HepG2 (cell line): ENCODE results near the gene THADA. TPM values are rescaled to one million over a fixed set of nuclear protein-coding genes. Genes with fewer than 3 reads are reported as not detected.
A peak's percentile ranks its signal among the peaks of the same experiment; 100 is the strongest.

ENCODE experiments used
- ATAC-seq: fragments of 200-7000 bp; cut with Tn5 transposase; 3 replicates; pipeline ENCODE4 v1.9.1; 2020; ENCODE audit warnings: mild to moderate bottlenecking, moderate library complexity
- BruUV-seq: library from RNA; stranded (reverse); fragments of 400-500 nt; replicated peaks from 2 replicates; lab custom pipeline; 2021; lab: Mats Ljungman, UMichigan
- CTCF ChIA-PET: fragments of 300-600 bp; formaldehyde crosslinking; extraction: SDS; loops from one replicate; lab custom pipeline; 2021; ENCODE audit warnings: low total read pairs, inconsistent platforms, low intra/inter-chr PET ratio; lab: Yijun Ruan, JAX
- POLR2A ChIA-PET: fragments of 350-600 bp; sonication (Branson Sonifier 250); formaldehyde crosslinking; loops from one replicate; lab custom pipeline; 2020; ENCODE audit warnings: antibody characterized with exemption, inconsistent platforms; lab: Yijun Ruan, JAX
- DNase-seq: peaks from one replicate; pipeline ENCODE4 v3.0.0-alpha.2; 2015; ENCODE audit warnings: low spot score
- FAIRE-seq: peaks from 3 replicates; lab custom pipeline; 2011; peaks lifted over from hg19 to GRCh38; lab: Jason Lieb, UNC
- H2AFZ ChIP-seq: one replicate; pipeline ENCODE4 v1.6.1; 2011; ENCODE audit warnings: low read length, inconsistent platforms
- H3K27ac ChIP-seq: fragments of 300-600 bp; 3 replicates; pipeline ENCODE4 v1.8.0; 2011; ENCODE audit warnings: mixed run types, mild to moderate bottlenecking, mixed read lengths, low read length, inconsistent platforms; ENCODE audit not compliant: insufficient read depth; ENCODE audit errors: extremely low read length
- H3K27me3 ChIP-seq, 2 experiments: fragments of 200-600 bp in 1 of 2; 2 replicates in 1 of 2; 3 replicates in 1 of 2; pipeline versions ENCODE4 v1.6.0 to v1.8.0; 2011; ENCODE audit warnings: low read length in 2 of 2, mild to moderate bottlenecking in 2 of 2, moderate library complexity in 2 of 2, inconsistent platforms in 1 of 2; ENCODE audit not compliant: insufficient read depth in 2 of 2, control insufficient read depth in 1 of 2
- H3K36me3 ChIP-seq, 2 experiments: fragments of 200-600 bp in 1 of 2; replicated peaks in 1 of 2; 2 replicates in 1 of 2; 3 replicates in 1 of 2; pipeline versions ENCODE4 v1.5.1 to v1.8.0; 2011; ENCODE audit warnings: low read length in 2 of 2, inconsistent platforms in 1 of 2; ENCODE audit not compliant: insufficient read depth in 2 of 2, control insufficient read depth in 1 of 2
- H3K4me1 ChIP-seq: 2 replicates; pipeline ENCODE4 v1.5.1; 2012; ENCODE audit warnings: low read length, inconsistent platforms; ENCODE audit not compliant: insufficient read depth
- H3K4me2 ChIP-seq: 2 replicates; pipeline ENCODE4 v1.6.0; 2011; ENCODE audit warnings: low read depth, low read length, inconsistent platforms
- H3K4me3 ChIP-seq, 3 experiments: fragments of 200-600 bp in 1 of 3; sonication (generic), shearing (Covaris generic) in 1 of 3; replicated peaks in 1 of 3; 2 replicates each; pipeline ENCODE4 v1.5.1; 2011 to 2016; ENCODE audit warnings: low read length in 3 of 3, inconsistent platforms in 2 of 3, low read depth in 2 of 3, mild to moderate bottlenecking in 2 of 3, control low read depth in 1 of 3, mixed read lengths in 1 of 3; ENCODE audit not compliant: insufficient read depth in 1 of 3
- H3K79me2 ChIP-seq: one replicate; pipeline ENCODE4 v1.6.1; 2011; ENCODE audit warnings: low read length, inconsistent platforms; ENCODE audit not compliant: insufficient read depth
- H3K9ac ChIP-seq: 2 replicates; pipeline ENCODE4 v1.6.0; 2011; ENCODE audit warnings: mild to moderate bottlenecking, low read depth, low read length, inconsistent platforms; ENCODE audit not compliant: insufficient read depth
- H3K9me3 ChIP-seq: 2 replicates; pipeline ENCODE4 v1.5.1; 2012; ENCODE audit warnings: mild to moderate bottlenecking, low read length
- H4K20me1 ChIP-seq: 2 replicates; pipeline ENCODE4 v1.6.0; 2011; ENCODE audit warnings: inconsistent platforms, mild to moderate bottlenecking, low read length, moderate library complexity; ENCODE audit not compliant: insufficient read depth
- ARNTL ChIP-seq: sonication (generic); formaldehyde crosslinking; IDR thresholded peaks from 2 replicates; pipeline ENCODE4 v1.4.0; 2020; ENCODE audit warnings: mild to moderate bottlenecking, missing genetic modification reagents
- DNMT1 ChIP-seq: sonication (generic); formaldehyde crosslinking; IDR thresholded peaks from 2 replicates; pipeline ENCODE4 v1.5.1; 2020; ENCODE audit warnings: mild to moderate bottlenecking, missing genetic modification reagents
- ETV5 ChIP-seq: IDR thresholded peaks from 2 replicates; pipeline ENCODE4 v1.6.1; 2018; ENCODE audit warnings: missing biosample characterization, missing genetic modification reagents, inconsistent platforms, borderline replicate concordance
- FOSL2 ChIP-seq: sonication (generic); formaldehyde crosslinking; IDR thresholded peaks from 2 replicates; pipeline ENCODE4 v1.4.0; 2020; ENCODE audit warnings: missing genetic modification reagents
- MIER2 ChIP-seq: IDR thresholded peaks from 2 replicates; pipeline ENCODE4 v1.6.1; 2016; ENCODE audit warnings: missing biosample characterization, missing genetic modification reagents
- MTA1 ChIP-seq: sonication (generic); formaldehyde crosslinking; IDR thresholded peaks from 2 replicates; pipeline ENCODE4 v1.4.0; 2020; ENCODE audit warnings: missing genetic modification reagents, mild to moderate bottlenecking, borderline replicate concordance
- MTF1 ChIP-seq: sonication (generic); formaldehyde crosslinking; IDR thresholded peaks from 2 replicates; pipeline ENCODE4 v1.5.0; 2020; ENCODE audit warnings: missing genetic modification reagents
- NBN ChIP-seq: fragments of 450-650 bp; conservative IDR thresholded peaks from 2 replicates; pipeline ENCODE4 v1.6.1; 2017
- PLRG1 ChIP-seq: fragments of 450-650 bp; conservative IDR thresholded peaks from 2 replicates; pipeline ENCODE4 v1.6.1; 2016
- PRMT3 ChIP-seq: sonication (generic); formaldehyde crosslinking; IDR thresholded peaks from 2 replicates; pipeline ENCODE4 v1.8.1; 2022; ENCODE audit warnings: low read depth, mild to moderate bottlenecking, moderate library complexity, missing genetic modification reagents, borderline replicate concordance
- RXRB ChIP-seq: IDR thresholded peaks from 2 replicates; pipeline ENCODE4 v1.6.1; 2016; ENCODE audit warnings: borderline replicate concordance, missing genetic modification reagents, missing compliant biosample characterization
- SETDB1 ChIP-seq: sonication (generic); formaldehyde crosslinking; IDR thresholded peaks from 2 replicates; pipeline ENCODE4 v1.5.1; 2020; ENCODE audit warnings: missing genetic modification reagents, mild to moderate bottlenecking, borderline replicate concordance
- TCF7L2 ChIP-seq: IDR thresholded peaks from 2 replicates; pipeline ENCODE4 v1.6.1; 2011; ENCODE audit warnings: mild to moderate bottlenecking, low read depth, low read length, moderate library complexity
- ZBTB37 ChIP-seq: sonication (generic); formaldehyde crosslinking; IDR thresholded peaks from 2 replicates; pipeline ENCODE4 v1.4.0; 2020; ENCODE audit warnings: mild to moderate bottlenecking, missing genetic modification reagents
- ZBTB38 ChIP-seq: sonication (generic); formaldehyde crosslinking; IDR thresholded peaks from 2 replicates; pipeline ENCODE4 v1.5.1; 2020; ENCODE audit warnings: mild to moderate bottlenecking, missing genetic modification reagents
- ZNF432 ChIP-seq: sonication (generic); formaldehyde crosslinking; IDR thresholded peaks from 2 replicates; pipeline ENCODE4 v1.5.0; 2020; ENCODE audit warnings: missing genetic modification reagents, mild to moderate bottlenecking, borderline replicate concordance
- WGBS: methylation state at CpG from one replicate; pipeline ENCODE4 v1.1.6; 2017; ENCODE audit warnings: low lambda C conversion rate; 5-methylcytosine and 5-hydroxymethylcytosine counted together
- in situ Hi-C: cut with HindIII; loops from 2 replicates; pipeline ENCODE4 v1.10.0; 2017; ENCODE audit warnings: low pct_unique_long_range_greater_than_20kb; ENCODE audit not compliant: extremely low pct_ligation_motif_present
- intact Hi-C: fragments of 100-400 bp; cut with micrococcal nuclease; formaldehyde crosslinking; loops from one replicate; pipeline ENCODE4 v1.10.0; 2022; ENCODE audit not compliant: unreplicated experiment
- polyA plus RNA-seq, 8 experiments: library from polyadenylated mRNA; depleted of rRNA in 3 of 8; stranded (reverse) in 7 of 8; unstranded in 1 of 8; fragments of >200 nt; fragmentation: Illumina TruSeq in 4 of 8; extraction: Trizol in 4 of 8; gene quantifications; 2 replicates each; pipeline versions ENCODE4 v1.2.1 to v1.2.3, GENCODE V29; 2011 to 2016; ENCODE audit warnings: low read depth in 4 of 8, missing spikeins in 1 of 8, mixed read lengths in 1 of 8; ENCODE audit not compliant: insufficient read depth in 1 of 8
- total RNA-seq, 5 experiments: library from RNA; depleted of rRNA; stranded (reverse); fragments of >200 nt; fragmentation: Illumina TruSeq; extraction: Trizol; gene quantifications; 2 replicates each; pipeline ENCODE4 v1.2.3, GENCODE V29; 2016; ENCODE audit warnings: low read depth in 1 of 5
- TF ChIP-seq, protein P1 (sequence below): sonication (generic); formaldehyde crosslinking; IDR thresholded peaks from 2 replicates; pipeline ENCODE4 v1.4.0; 2020; ENCODE audit warnings: missing genetic modification reagents
- TF ChIP-seq, protein P2 (sequence below): sonication (generic); formaldehyde crosslinking; IDR thresholded peaks from 2 replicates; pipeline ENCODE4 v1.4.0; 2020; ENCODE audit warnings: missing genetic modification reagents, mild to moderate bottlenecking, borderline replicate concordance
- TF ChIP-seq, protein P3 (sequence below): sonication (generic); formaldehyde crosslinking; IDR thresholded peaks from 2 replicates; pipeline ENCODE4 v1.4.0; 2020; ENCODE audit warnings: missing genetic modification reagents

The THADA gene
- total and polyA plus RNA-seq, 2 of the 13 experiments (the other 11 are each of a cell fraction or from before 2014, with no cell fraction given): 12.7 to 21.7 TPM

DNA sequence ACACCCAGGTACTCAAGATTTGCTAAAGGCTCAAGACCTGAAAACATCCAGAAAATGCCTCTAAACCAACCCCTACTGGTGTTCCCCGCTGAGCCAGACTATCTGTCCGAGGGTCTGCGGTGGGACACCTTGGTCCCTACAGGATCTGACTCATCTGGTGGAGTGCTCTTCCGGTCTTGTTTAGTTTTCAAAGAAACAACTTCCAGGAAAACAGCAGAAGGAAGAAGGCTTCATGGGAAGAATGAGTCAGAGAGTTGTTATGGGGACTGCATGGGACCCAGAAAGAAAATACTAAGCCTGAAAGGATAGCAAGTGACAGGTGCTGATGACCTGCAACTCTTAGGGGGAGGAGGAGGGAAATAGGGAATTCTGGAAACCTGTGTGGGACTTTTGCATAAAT, 410.7 kb downstream of the THADA start:
- ATAC-seq: no peak
- no peaks in the 10 kb centered on the region for H3K36me3 ChIP-seq
- H2AFZ ChIP-seq: no peak overlapping the region
- WGBS: 67% methylated on average over 4 of the region's 4 CpGs
- H3K27me3 ChIP-seq: no peaks in the 10 kb centered on the region
- no peak for FAIRE-seq
- H3K79me2 ChIP-seq: no peaks in the 10 kb centered on the region
- no peak overlapping the region for H3K9ac ChIP-seq
- in situ Hi-C loops: no loop called here
- ChIA-PET POLR2A (interaction anchor here (0.8 to 2.2 kb wide), 5 partner anchors 9 to 207 kb away, joined by 3 to 19 read pairs (median 5); partner anchors contain the start of gene ZFP36L2), CTCF (no interaction called here)
- H3K4me3 ChIP-seq: no peak overlapping the region
- peak overlapping the region; percentile 42 for H3K27ac ChIP-seq
- no peaks in the 10 kb centered on the region for H3K9me3 ChIP-seq
- H4K20me1 ChIP-seq: no peaks in the 10 kb centered on the region
- no TSS peak for BruUV-seq
- peaks cover 81% of the 10 kb centered on the region for H3K4me1 ChIP-seq
- TF ChIP-seq ZNF432 (CRISPR knock-in tag) (no peak), RXRB (CRISPR knock-in tag) (no peak), ZBTB38 (no peak), MIER2 (CRISPR knock-in tag) (no peak), ARNTL (CRISPR knock-in tag) (no peak), MTA1 (CRISPR knock-in tag) (no peak), SETDB1 (CRISPR knock-in tag) (no peak), PLRG1 (no peak), PRMT3 (CRISPR knock-in tag) (no peak), MTF1 (no peak), NBN (no peak), TCF7L2 (no peak), FOSL2 (CRISPR knock-in tag) (peak; percentile 52), ZBTB37 (CRISPR knock-in tag) (0 out of 2 replicates have a peak, but pooled peaks have one; percentile 26), ETV5 (CRISPR knock-in tag) (peak; percentile 38; the same call in 1 of the 2 replicates), DNMT1 (no peak)
- TF ChIP-seq, protein P1, sequence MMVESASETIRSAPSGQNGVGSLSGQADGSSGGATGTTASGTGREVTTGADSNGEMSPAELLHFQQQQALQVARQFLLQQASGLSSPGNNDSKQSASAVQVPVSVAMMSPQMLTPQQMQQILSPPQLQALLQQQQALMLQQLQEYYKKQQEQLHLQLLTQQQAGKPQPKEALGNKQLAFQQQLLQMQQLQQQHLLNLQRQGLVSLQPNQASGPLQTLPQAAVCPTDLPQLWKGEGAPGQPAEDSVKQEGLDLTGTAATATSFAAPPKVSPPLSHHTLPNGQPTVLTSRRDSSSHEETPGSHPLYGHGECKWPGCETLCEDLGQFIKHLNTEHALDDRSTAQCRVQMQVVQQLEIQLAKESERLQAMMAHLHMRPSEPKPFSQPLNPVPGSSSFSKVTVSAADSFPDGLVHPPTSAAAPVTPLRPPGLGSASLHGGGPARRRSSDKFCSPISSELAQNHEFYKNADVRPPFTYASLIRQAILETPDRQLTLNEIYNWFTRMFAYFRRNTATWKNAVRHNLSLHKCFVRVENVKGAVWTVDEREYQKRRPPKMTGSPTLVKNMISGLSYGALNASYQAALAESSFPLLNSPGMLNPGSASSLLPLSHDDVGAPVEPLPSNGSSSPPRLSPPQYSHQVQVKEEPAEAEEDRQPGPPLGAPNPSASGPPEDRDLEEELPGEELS (CRISPR knock-in tag): no peak
- TF ChIP-seq, protein P2, sequence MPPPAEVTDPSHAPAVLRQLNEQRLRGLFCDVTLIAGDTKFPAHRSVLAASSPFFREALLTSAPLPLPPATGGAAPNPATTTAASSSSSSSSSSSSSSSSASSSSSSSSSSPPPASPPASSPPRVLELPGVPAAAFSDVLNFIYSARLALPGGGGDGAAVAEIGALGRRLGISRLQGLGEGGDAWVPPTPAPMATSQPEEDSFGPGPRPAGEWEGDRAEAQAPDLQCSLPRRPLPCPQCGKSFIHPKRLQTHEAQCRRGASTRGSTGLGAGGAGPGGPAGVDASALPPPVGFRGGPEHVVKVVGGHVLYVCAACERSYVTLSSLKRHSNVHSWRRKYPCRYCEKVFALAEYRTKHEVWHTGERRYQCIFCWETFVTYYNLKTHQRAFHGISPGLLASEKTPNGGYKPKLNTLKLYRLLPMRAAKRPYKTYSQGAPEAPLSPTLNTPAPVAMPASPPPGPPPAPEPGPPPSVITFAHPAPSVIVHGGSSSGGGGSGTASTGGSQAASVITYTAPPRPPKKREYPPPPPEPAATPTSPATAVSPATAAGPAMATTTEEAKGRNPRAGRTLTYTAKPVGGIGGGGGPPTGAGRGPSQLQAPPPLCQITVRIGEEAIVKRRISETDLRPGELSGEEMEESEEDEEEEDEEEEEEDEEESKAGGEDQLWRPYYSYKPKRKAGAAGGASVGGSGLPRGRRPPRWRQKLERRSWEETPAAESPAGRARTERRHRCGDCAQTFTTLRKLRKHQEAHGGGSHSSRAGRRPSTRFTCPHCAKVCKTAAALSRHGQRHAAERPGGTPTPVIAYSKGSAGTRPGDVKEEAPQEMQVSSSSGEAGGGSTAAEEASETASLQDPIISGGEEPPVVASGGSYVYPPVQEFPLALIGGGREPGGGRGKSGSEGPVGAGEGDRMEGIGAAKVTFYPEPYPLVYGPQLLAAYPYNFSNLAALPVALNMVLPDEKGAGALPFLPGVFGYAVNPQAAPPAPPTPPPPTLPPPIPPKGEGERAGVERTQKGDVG (CRISPR knock-in tag): no peak
- TF ChIP-seq, protein P3, sequence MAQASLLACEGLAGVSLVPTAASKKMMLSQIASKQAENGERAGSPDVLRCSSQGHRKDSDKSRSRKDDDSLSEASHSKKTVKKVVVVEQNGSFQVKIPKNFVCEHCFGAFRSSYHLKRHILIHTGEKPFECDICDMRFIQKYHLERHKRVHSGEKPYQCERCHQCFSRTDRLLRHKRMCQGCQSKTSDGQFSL: no peak
- intact Hi-C loops: no loop called here
- no peak for DNase-seq
- H3K4me2 ChIP-seq: peak overlapping the region; percentile 49
